HFFc6 (cell line): Measurements from ENCODE around the gene CD38. TPM values are rescaled to one million over a fixed set of nuclear protein-coding genes. Genes with fewer than 3 reads are reported as not detected.

Experiments
- DNase-seq: peaks from one replicate; pipeline ENCODE4 v3.0.0-alpha.2; 2018
- H3K27ac Mint-ChIP-seq: 2 replicates; pipeline ENCODE4 v1.8.0; 2020; ENCODE audit warnings: mild to moderate bottlenecking, mixed read lengths
- H3K27me3 Mint-ChIP-seq: 2 replicates; pipeline ENCODE4 v1.8.0; 2021; ENCODE audit warnings: mild to moderate bottlenecking, moderate library complexity, mixed read lengths; ENCODE audit not compliant: insufficient read depth
- H3K36me3 Mint-ChIP-seq: 2 replicates; pipeline ENCODE4 v1.8.0; 2021; ENCODE audit warnings: low read depth, mixed read lengths
- H3K4me1 Mint-ChIP-seq: 2 replicates; pipeline ENCODE4 v1.8.0; 2020; ENCODE audit warnings: low read depth, mixed read lengths
- H3K4me3 Mint-ChIP-seq: 2 replicates; pipeline ENCODE4 v1.8.0; 2020; ENCODE audit warnings: mild to moderate bottlenecking, moderate library complexity, mixed read lengths
- H3K9me3 Mint-ChIP-seq: 2 replicates; pipeline ENCODE4 v1.8.0; 2020; ENCODE audit warnings: mild to moderate bottlenecking, mixed read lengths
- CTCF ChIP-seq: fragments of 200-600 bp; sonication (generic); IDR thresholded peaks from 2 replicates; pipeline ENCODE4 v1.5.0; 2021; ENCODE audit warnings: antibody characterized with exemption, mild to moderate bottlenecking
- total RNA-seq, 6 experiments: library from RNA; stranded (reverse); fragmentation: NEBNext Ultra II Directional; extraction: Animal tissue kit (Norgen Biotek cat#: 25700); gene quantifications; 2 replicates in 1 of 6; 3 replicates in 5 of 6; pipeline ENCODE4 v1.2.3, GENCODE V29; 2021

Gene CD38
- total RNA-seq, 6 experiments from 2014 or later = 0.07 to 0.15 (median 0.07) TPM; not detected in 3

DNA sequence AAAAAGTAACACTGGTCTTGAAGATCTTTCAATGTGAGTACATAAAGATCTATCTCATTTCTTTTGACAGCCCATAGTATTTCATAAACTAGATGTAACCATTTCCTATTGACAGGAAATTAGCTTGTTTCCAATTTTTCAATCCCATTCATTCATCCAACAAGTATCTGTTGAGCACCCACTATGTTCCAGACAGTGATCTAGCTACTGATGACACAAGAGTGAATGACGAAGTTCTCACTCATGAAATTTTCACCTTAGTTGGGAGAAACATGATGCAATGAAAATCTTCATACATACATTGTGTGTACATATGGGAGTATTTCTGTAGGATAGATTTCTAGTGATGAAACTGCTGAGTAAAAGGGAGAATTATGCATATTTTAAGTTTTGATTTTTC, 1.7 kb downstream of the CD38 start:
- Mint-ChIP-seq H3K36me3 (no peaks in the 10 kb centered on the region), H3K9me3 (no peaks in the 10 kb centered on the region), H3K27me3 (peaks cover 57% of the 10 kb centered on the region), H3K4me1 (peaks cover 8% of the 10 kb centered on the region), H3K4me3 (no peak overlapping the region; the same call in 1 of the 2 replicates), H3K27ac (no peak overlapping the region)
- TF ChIP-seq CTCF = no peak
- no peak for DNase-seq

- Mint-ChIP-seq H3K27me3 (peaks cover 58% of the 10 kb centered on the region), H3K36me3 (no peaks in the 10 kb centered on the region), H3K27ac (no peak overlapping the region), H3K4me1 (peaks cover 8% of the 10 kb centered on the region), H3K4me3 (no peak overlapping the region; the same call in 1 of the 2 replicates), H3K9me3 (peaks cover 7% of the 10 kb centered on the region; the same call in 1 of the 2 replicates)
- TF ChIP-seq CTCF = no peak
- no peak for DNase-seq
Measured at GRCh38 chr4:15781427-15782095, 3.4 kb downstream of the CD38 start.

- peaks cover 56% of the 10 kb centered on the region for H3K27me3 Mint-ChIP-seq
- H3K9me3 Mint-ChIP-seq = peaks cover 11% of the 10 kb centered on the region; the same call in 1 of the 2 replicates
- no peaks in the 10 kb centered on the region for H3K36me3 Mint-ChIP-seq
- peaks cover 8% of the 10 kb centered on the region for H3K4me1 Mint-ChIP-seq
- TF ChIP-seq CTCF = no peak
- DNase-seq = no peak
- H3K4me3 Mint-ChIP-seq = no peak overlapping the region
- H3K27ac Mint-ChIP-seq = no peak overlapping the region
Measured at GRCh38 chr4:15783676-15784075, 5.5 kb downstream of the CD38 start.

DNA sequence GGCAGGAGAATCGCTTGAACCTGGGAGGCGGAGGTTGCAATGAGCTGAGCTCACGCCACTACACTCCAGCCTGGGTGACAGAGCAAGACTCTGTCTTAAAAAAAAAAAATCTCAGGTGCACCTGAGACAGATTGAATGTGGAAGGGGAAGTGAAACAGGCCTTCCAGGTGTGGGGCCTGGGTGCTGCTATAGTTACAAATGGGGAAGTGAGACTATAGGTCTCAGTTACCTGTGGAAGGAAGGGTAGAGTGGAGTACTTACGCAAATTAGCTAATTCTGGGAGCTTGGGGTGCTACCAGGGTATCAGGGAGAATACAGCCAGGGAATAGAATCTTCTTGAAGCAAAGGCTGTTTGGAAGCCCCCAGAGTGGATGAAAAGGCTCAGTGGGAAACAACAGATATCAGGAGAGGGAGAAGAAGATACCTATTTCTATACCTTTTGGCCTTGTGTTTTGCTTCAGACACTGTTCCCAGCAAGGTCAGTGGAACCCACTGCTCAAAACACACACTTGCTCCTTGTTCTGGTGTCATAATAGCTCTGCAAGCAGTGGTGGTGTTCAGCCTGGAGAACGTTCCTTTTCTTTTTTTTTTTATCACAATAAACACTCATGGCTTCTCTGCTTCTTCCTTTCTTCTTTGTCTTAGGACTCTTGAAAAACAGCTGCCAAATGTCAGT, 7.0 kb downstream of the CD38 start:
- no peak for TF ChIP-seq CTCF
- Mint-ChIP-seq H3K27ac (no peak overlapping the region), H3K27me3 (peaks cover 45% of the 10 kb centered on the region), H3K36me3 (no peaks in the 10 kb centered on the region), H3K9me3 (peaks cover 11% of the 10 kb centered on the region; the same call in 1 of the 2 replicates), H3K4me1 (no peaks in the 10 kb centered on the region), H3K4me3 (no peak overlapping the region)
- no peak for DNase-seq

DNA sequence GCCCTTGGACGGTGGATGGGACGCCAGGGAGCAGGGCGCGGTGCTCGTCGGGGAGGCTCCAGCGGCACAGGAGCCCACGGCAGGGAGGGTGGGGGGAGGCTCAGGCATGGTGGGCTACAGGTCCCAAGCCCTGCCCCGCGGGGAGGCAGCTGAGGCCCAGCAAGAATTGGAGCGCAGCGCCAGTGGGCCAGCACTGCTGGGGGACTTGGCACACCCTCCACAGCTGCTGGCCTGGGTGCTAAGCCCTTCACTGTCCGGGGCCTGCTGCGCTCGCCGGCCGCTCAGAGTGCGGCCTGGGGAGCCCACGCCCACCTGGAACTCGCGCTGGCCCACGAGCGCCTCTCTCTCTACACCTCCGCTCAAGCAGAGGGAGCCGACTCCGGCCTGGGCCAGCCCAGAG, 8.6 kb downstream of the CD38 start:
- Mint-ChIP-seq H3K27me3 (peaks cover 40% of the 10 kb centered on the region), H3K4me3 (no peak overlapping the region), H3K4me1 (no peaks in the 10 kb centered on the region), H3K36me3 (no peaks in the 10 kb centered on the region), H3K9me3 (peaks cover 11% of the 10 kb centered on the region; the same call in 1 of the 2 replicates), H3K27ac (no peak overlapping the region)
- no peak for DNase-seq
- no peak for TF ChIP-seq CTCF
